ENCODE data around the gene TEX54. TPM values are rescaled to one million over a fixed set of nuclear protein-coding genes. Genes with fewer than 3 reads are reported as not detected.
A peak's percentile ranks its signal among the peaks of the same experiment; 100 is the strongest.

TEX54 gene
- total RNA-seq = not detected
- 0 to 0.45 reads per million in 2 donors for total RNA-seq

DNA sequence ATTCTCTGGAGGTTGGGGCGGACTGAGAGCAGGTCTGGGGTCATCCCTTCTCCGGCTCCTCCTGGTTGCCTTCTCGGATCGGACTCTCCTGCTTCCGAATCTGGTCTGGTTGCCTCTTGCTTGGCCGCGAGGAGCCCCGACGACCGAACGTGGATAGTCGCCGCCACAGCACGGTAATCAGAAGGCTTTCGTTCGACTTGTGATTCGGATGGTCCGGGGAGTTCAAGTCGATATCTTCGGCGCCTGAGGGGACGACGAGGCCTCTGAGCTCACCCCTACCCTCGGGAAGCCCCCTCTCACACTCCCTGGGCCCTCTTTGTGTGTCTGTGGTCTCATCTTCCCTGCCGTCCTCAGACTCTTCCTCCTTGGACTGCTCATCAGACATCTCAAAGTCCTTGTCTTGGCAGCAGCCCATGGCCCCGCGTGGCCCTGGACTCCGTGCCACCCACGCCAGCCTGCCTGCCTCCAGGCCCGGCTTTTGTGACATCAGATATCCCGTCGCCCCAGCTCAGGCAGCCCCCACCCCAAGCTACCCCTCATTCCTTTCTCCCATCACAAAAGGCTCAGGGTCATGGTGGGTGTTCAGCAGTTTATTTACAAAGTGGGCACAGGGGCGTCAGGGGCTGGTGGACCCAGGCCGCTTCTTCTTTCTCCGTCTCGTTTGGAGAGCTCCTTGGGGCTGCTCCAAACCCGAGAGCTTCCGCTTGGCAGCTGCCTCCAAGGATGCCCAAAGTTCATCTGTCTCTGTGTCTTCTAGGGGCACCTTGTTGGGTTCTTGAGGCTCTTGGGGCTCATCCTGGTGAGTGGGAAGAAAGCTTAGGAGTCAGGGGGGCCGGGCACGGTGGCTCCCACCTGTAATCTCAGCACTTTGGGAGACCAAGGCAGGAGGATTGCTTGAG lies at the start of gene TEX54:
TEX54 (minus strand) TSS at position 506 of the 899 bp plus-strand sequence.
- ATAC-seq (peak; percentile 1), DNase-seq (no peak)
- Mint-ChIP-seq H3K4me1 (peaks cover 33% of the 10 kb centered on the region), H3K27ac (peak within 1 kb of the TSS; percentile 99), H3K27me3 (no peaks in the 10 kb centered on the region), H3K36me3 (ENCODE audit: low read depth) (peaks cover 2% of the 10 kb centered on the region), H3K4me3 (peak within 1 kb of the TSS; percentile 99)
- no peaks in the 10 kb centered on the region for H3K9me3 ChIP-seq (ENCODE audit: control insufficient read depth, low read length, poor library complexity, severe bottlenecking)

DNA sequence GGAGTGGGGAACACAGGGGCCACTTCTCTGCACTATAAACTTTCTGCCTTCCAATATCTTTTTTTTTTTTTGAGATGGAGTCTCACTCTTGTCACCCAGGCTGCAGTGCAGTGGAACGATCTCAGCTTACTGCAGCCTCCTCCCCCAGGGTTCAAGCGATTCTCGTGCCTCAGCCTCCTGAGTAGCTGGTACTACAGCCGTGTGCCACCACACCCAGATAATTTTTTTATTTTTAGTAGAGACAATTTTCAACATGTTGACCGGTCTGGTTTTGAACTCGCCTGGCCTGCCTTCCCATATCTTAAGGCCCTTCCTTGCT lies 49.7 kb upstream of the TEX54 start:
- H3K27me3 Mint-ChIP-seq = no peaks in the 10 kb centered on the region
- peak overlapping the region; percentile 98 for H3K27ac Mint-ChIP-seq
- H3K4me1 Mint-ChIP-seq = peaks cover 49% of the 10 kb centered on the region
- H3K9me3 ChIP-seq (ENCODE audit: control insufficient read depth, low read length, poor library complexity, severe bottlenecking) = no peaks in the 10 kb centered on the region
- H3K36me3 Mint-ChIP-seq (ENCODE audit: low read depth) = peaks cover 11% of the 10 kb centered on the region
- DNase-seq = no peak
- peak overlapping the region; percentile 99 for H3K4me3 Mint-ChIP-seq
- no peak for ATAC-seq

GRCh38 chr11:62881579-62882430 lies 49.2 kb upstream of the TEX54 start:
- no peaks in the 10 kb centered on the region for H3K9me3 ChIP-seq (ENCODE audit: control insufficient read depth, low read length, poor library complexity, severe bottlenecking)
- ATAC-seq = peak; percentile 76
- DNase-seq = peak; percentile 83 to 92 (median 83)
- H3K27ac Mint-ChIP-seq = peak overlapping the region; percentile 98
- peaks cover 11% of the 10 kb centered on the region for H3K36me3 Mint-ChIP-seq (ENCODE audit: low read depth)
- peaks cover 46% of the 10 kb centered on the region for H3K4me1 Mint-ChIP-seq
- H3K4me3 Mint-ChIP-seq = peak overlapping the region; percentile 99
- no peaks in the 10 kb centered on the region for H3K27me3 Mint-ChIP-seq

DNA sequence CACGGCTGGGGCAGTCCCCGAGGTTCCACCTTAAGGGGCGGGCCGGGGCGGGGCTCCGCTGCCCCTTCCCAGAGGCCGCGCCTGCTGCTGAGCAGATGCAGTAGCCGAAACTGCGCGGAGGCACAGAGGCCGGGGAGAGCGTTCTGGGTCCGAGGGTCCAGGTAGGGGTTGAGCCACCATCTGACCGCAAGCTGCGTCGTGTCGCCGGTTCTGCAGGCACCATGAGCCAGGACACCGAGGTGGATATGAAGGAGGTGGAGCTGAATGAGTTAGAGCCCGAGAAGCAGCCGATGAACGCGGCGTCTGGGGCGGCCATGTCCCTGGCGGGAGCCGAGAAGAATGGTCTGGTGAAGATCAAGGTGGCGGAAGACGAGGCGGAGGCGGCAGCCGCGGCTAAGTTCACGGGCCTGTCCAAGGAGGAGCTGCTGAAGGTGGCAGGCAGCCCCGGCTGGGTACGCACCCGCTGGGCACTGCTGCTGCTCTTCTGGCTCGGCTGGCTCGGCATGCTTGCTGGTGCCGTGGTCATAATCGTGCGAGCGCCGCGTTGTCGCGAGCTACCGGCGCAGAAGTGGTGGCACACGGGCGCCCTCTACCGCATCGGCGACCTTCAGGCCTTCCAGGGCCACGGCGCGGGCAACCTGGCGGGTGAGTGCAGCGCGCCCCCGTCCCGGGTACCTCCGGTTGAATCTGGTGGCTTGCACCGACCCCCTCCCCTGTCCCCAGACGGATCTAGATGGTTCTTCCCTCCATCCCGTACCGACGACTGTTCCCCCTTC lies 48.4 kb upstream of the TEX54 start, which contains the start of gene SLC3A2:
SLC3A2 (plus strand) TSS at position 94 of the 776 bp plus-strand sequence; CDS start at position 222, 128 bp downstream.
- ATAC-seq = peak; percentile 84
- Mint-ChIP-seq H3K36me3 (ENCODE audit: low read depth) (peaks cover 11% of the 10 kb centered on the region), H3K27ac (peak within 1 kb of the TSS; percentile 98), H3K27me3 (no peaks in the 10 kb centered on the region), H3K4me3 (peak within 1 kb of the TSS; percentile 99), H3K4me1 (peaks cover 46% of the 10 kb centered on the region)
- H3K9me3 ChIP-seq (ENCODE audit: control insufficient read depth, low read length, poor library complexity, severe bottlenecking) = no peaks in the 10 kb centered on the region
- DNase-seq = peak; percentile 80 to 83 (median 82)

DNA sequence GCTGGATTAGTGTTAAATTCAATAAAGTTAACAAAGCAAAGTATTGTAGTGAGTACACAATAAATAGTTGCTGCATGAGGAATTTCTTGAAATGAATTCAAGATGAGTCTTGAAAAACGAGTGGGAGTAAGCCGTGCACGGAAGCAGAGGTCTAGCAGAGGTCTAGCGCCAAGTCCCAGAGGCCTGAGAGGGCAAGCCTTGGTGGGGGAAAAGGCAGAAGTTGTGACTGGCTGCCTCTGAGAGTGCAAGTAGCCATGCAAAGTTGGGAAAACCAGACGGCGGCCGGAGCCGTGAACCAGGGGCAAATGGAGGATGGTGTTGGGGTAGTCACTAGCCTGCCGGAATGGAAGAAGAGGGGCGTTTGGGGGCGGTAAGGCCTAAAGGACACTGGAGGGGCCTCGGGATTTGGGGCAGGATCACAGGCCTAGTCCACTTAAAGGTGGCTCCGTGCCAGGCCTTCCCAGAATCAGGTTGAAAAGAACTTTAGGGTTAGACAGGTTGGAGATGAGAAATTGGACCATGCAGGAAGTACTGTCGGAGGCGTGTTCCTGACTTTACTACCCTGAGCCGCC lies 47.7 kb upstream of the TEX54 start:
- ATAC-seq = no peak
- no peaks in the 10 kb centered on the region for H3K9me3 ChIP-seq (ENCODE audit: control insufficient read depth, low read length, poor library complexity, severe bottlenecking)
- peaks cover 44% of the 10 kb centered on the region for H3K4me1 Mint-ChIP-seq
- H3K4me3 Mint-ChIP-seq = peak overlapping the region; percentile 99
- peaks cover 9% of the 10 kb centered on the region for H3K36me3 Mint-ChIP-seq (ENCODE audit: low read depth)
- H3K27me3 Mint-ChIP-seq = no peaks in the 10 kb centered on the region
- H3K27ac Mint-ChIP-seq = peak overlapping the region; percentile 98
- DNase-seq = no peak

- Mint-ChIP-seq H3K27ac (peak overlapping the region; percentile 98), H3K36me3 (ENCODE audit: low read depth) (peaks cover 8% of the 10 kb centered on the region), H3K4me3 (peak overlapping the region; percentile 99), H3K4me1 (peaks cover 41% of the 10 kb centered on the region), H3K27me3 (no peaks in the 10 kb centered on the region)
- H3K9me3 ChIP-seq (ENCODE audit: control insufficient read depth, low read length, poor library complexity, severe bottlenecking) = no peaks in the 10 kb centered on the region
- DNase-seq (no peak), ATAC-seq (no peak)
These were observed 46.8 kb upstream of the TEX54 start for GRCh38 chr11:62879235-62879978.

DNA sequence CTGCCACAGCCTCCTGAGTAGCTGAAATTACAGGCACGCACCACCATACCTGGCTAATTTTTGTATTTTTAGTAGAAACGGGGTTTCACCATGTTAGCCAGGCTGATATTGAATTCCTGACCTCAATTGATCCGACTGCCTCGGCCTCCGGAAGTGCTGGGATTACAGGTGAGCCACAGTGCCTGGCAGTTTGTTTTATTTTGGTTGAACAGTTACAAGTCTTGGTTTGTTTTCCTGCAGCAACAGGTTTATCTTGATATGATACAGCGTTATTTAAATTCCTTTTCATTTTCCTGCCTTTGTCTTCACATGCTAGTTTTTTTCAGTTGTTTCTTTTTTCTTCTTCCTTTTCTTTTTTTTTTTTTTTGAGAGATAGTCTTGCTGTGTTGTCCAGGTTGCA lies 44.1 kb upstream of the TEX54 start:
- DNase-seq (no peak), ATAC-seq (no peak)
- H3K27me3 Mint-ChIP-seq = no peaks in the 10 kb centered on the region
- H3K36me3 Mint-ChIP-seq (ENCODE audit: low read depth) = peaks cover 5% of the 10 kb centered on the region
- no peak overlapping the region for H3K27ac Mint-ChIP-seq
- peaks cover 17% of the 10 kb centered on the region for H3K4me1 Mint-ChIP-seq
- H3K4me3 Mint-ChIP-seq = no peak overlapping the region
- H3K9me3 ChIP-seq (ENCODE audit: control insufficient read depth, low read length, poor library complexity, severe bottlenecking) = no peaks in the 10 kb centered on the region

DNA sequence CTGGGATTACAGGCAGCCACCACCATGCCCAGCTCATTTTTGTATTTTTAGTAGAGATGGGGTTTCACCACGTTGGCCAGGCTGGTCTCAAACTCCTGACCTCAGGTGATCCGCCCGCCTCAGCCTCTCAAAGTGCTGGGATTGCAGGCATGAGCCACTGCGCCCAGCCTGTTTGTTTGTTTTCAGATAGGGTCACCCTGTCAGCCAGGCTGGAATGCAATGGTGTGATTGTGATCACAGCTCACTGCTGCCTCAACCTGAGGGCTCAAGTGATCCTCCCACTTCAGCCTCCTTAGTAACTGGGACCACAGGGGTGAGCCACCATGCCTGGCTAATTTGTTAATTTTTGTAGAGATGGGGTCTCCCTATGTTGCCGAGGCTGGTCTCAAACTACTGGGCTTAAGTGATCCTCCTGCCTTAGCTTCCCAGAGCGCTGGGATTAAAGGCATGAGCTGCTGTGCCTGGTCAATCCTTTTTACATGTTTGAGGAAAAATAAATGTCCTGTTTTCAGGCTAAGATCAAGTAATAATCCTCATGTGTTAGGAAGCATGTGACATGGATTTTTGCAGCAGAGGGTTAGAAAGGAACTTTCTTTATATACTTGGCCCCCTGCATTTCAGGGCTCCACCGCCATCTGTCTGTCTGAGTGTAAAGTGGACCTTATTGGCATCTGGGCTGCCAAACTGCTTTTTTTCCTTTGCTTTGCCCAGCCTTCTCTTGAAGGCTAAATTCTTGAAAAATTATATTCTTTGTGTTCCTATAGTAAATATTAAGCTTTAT lies 43.2 kb upstream of the TEX54 start:
- Mint-ChIP-seq H3K4me3 (no peak overlapping the region), H3K4me1 (peaks cover 14% of the 10 kb centered on the region), H3K27ac (no peak overlapping the region), H3K27me3 (no peaks in the 10 kb centered on the region), H3K36me3 (ENCODE audit: low read depth) (peaks cover 5% of the 10 kb centered on the region)
- H3K9me3 ChIP-seq (ENCODE audit: control insufficient read depth, low read length, poor library complexity, severe bottlenecking) = no peaks in the 10 kb centered on the region
- DNase-seq (no peak), ATAC-seq (no peak)

DNA sequence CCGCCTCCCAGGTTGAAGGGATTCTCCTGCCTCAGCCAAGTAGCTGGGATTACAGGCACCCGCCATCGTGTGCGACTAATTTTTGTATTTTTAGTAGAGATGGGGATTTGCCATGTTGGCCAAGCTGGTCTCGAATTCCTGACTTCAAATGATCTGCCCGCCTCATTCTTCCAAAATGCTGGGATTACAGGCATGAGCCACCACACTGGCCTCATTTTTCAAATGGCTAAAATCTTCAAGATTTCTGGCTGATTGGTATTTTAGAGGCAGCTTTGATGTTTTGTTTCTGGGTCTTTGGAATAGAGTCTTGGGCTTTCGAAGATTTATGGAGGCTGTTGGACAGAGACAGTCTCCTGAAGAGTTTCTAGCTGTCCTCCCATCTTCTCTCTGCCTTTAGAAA lies 42.2 kb upstream of the TEX54 start:
- ATAC-seq (no peak), DNase-seq (no peak)
- Mint-ChIP-seq H3K36me3 (ENCODE audit: low read depth) (no peaks in the 10 kb centered on the region), H3K4me1 (peaks cover 4% of the 10 kb centered on the region), H3K4me3 (no peak overlapping the region), H3K27ac (no peak overlapping the region), H3K27me3 (no peaks in the 10 kb centered on the region)
- H3K9me3 ChIP-seq (ENCODE audit: control insufficient read depth, low read length, poor library complexity, severe bottlenecking) = no peaks in the 10 kb centered on the region

DNA sequence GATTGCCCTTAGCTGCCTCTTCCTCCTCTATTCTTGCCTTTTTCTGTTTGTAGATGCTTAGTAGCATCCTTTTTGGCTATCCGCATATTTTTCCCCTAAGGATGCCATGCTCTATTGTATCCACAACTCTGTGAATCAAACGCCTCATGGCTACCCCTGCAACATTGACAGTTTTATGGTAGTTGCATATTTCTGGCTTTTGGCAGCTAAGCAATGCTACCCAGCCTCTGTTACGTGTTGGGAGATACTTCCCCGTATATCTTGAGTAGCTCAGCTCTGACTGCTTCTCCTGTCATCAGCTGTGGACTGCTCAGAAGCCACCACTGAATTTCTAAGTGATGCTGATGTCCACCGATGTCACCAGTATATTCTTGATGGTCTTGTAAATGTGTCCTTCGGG lies 33.0 kb upstream of the TEX54 start:
- no peak overlapping the region for H3K4me3 Mint-ChIP-seq
- ATAC-seq (no peak), DNase-seq (no peak)
- H3K9me3 ChIP-seq (ENCODE audit: control insufficient read depth, low read length, poor library complexity, severe bottlenecking) = no peaks in the 10 kb centered on the region
- H3K27me3 Mint-ChIP-seq = no peaks in the 10 kb centered on the region
- peaks cover 5% of the 10 kb centered on the region for H3K4me1 Mint-ChIP-seq
- no peak overlapping the region for H3K27ac Mint-ChIP-seq
- H3K36me3 Mint-ChIP-seq (ENCODE audit: low read depth) = no peaks in the 10 kb centered on the region

- H3K27ac Mint-ChIP-seq = no peak overlapping the region
- H3K27me3 Mint-ChIP-seq = no peaks in the 10 kb centered on the region
- no peaks in the 10 kb centered on the region for H3K9me3 ChIP-seq (ENCODE audit: control insufficient read depth, low read length, poor library complexity, severe bottlenecking)
- peaks cover 5% of the 10 kb centered on the region for H3K4me1 Mint-ChIP-seq
- DNase-seq = no peak
- ATAC-seq = no peak
- no peak overlapping the region for H3K4me3 Mint-ChIP-seq
- no peaks in the 10 kb centered on the region for H3K36me3 Mint-ChIP-seq (ENCODE audit: low read depth)
These were observed 31.2 kb upstream of the TEX54 start for GRCh38 chr11:62863687-62864335.
